ENCODE data around the gene FGF7. TPM values are rescaled to one million over a fixed set of nuclear protein-coding genes. Genes with fewer than 3 reads are reported as not detected.

Gene FGF7
- total RNA-seq, 1 experiment from 2014 or later = not detected

- ATAC-seq = peak; percentile 72; the same call in 1 of the 2 replicates
- Histone ChIP-seq H3K9me2 (replicated peaks; ENCODE audit: low read length) (no peaks in the 10 kb centered on the region), H2AFZ (ENCODE audit: low read length) (no peak overlapping the region), H3K79me2 (ENCODE audit: low read length) (no peaks in the 10 kb centered on the region), H3K36me3 (ENCODE audit: low read depth, low read length) (no peaks in the 10 kb centered on the region), H4K20me1 (ENCODE audit: low read length) (no peaks in the 10 kb centered on the region), H3F3A (ENCODE audit: low read length, unreplicated experiment) (no peaks in the 10 kb centered on the region), H3K4me3 (ENCODE audit: low read length) (no peak overlapping the region), H3K27me3 (ENCODE audit: low read length) (no peaks in the 10 kb centered on the region), H3K9me3 (ENCODE audit: low read length) (no peaks in the 10 kb centered on the region), H3K4me1 (ENCODE audit: insufficient read depth, low read length) (peaks cover 34% of the 10 kb centered on the region), H3K4me2 (ENCODE audit: low read length) (peak overlapping the region; percentile 29; the same call in 1 of the 2 replicates), H3K9ac (ENCODE audit: low read length) (no peak overlapping the region), H3K27ac (ENCODE audit: low read length) (peak overlapping the region; percentile 53)
- no peak for TF ChIP-seq EZH2phosphoT487 (IDR thresholded peaks at IDR 0.05; ENCODE audit: borderline replicate concordance, low read length)
- TF ChIP-seq, protein P1, sequence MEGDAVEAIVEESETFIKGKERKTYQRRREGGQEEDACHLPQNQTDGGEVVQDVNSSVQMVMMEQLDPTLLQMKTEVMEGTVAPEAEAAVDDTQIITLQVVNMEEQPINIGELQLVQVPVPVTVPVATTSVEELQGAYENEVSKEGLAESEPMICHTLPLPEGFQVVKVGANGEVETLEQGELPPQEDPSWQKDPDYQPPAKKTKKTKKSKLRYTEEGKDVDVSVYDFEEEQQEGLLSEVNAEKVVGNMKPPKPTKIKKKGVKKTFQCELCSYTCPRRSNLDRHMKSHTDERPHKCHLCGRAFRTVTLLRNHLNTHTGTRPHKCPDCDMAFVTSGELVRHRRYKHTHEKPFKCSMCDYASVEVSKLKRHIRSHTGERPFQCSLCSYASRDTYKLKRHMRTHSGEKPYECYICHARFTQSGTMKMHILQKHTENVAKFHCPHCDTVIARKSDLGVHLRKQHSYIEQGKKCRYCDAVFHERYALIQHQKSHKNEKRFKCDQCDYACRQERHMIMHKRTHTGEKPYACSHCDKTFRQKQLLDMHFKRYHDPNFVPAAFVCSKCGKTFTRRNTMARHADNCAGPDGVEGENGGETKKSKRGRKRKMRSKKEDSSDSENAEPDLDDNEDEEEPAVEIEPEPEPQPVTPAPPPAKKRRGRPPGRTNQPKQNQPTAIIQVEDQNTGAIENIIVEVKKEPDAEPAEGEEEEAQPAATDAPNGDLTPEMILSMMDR (conservative IDR thresholded peaks at IDR 0.05; ENCODE audit: low read depth, low read length) = no peak
- no peak for TF ChIP-seq EZH2 (IDR thresholded peaks at IDR 0.05; ENCODE audit: low read length, unreplicated experiment)
- CTCF ChIA-PET = interaction anchor here (0.6 kb wide), 1 partner anchor 126 kb away, joined by 3 read pairs; the partner anchor contains the start of gene DTWD1
- DNase-seq = peak; percentile 67
- no TSS peak for BruUV-seq (replicated peaks)
- POLR2A ChIA-PET (ENCODE audit: unreplicated experiment) = no interaction called here
- intact Hi-C loops (cut with micrococcal nuclease) = loop anchor here (2.0 to 10.0 kb wide), 3 partner anchors 126 to 557 kb away; partner anchors contain the start of genes DTWD1 and FAM227B
Measured at GRCh38 chr15:49494842-49495241, 71.8 kb downstream of the FGF7 start.

DNA sequence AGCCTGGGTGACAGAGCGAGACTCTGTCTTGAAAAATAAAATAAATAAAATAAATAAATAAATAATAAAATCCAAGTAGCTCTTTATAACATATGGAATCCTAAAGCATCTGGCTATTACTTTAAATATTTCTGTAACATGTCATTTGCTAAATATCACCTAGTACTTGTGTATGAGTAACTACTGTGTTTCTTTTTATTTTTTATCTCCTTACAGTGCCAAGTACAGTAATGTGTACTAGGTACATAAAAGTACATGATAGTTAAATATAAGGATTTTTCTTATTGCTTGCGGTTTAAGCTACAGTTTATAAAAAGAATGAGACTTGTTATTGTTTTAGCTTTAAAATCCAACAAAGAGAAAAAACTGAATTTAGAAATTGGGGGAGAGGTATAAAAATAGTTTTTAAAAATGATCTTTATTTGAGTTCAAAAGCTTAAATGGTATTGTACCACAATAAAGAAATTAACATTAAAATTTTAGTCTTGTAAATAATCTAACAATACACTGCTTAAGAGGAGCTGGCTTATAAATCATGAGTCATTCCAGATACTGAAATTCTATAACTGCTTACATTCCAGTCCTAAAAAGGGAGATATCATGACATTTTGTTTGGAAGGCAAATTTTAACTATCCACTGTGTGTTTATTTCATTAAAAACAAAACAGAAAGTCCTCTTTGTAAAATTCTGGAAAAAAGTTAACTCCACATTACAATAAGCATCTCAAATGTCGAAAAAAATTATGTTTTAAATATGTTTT lies 73.1 kb downstream of the FGF7 start:
- Histone ChIP-seq H3K4me1 (ENCODE audit: insufficient read depth, low read length) (peaks cover 34% of the 10 kb centered on the region), H3K4me3 (ENCODE audit: low read length) (no peak overlapping the region), H3K9me3 (ENCODE audit: low read length) (no peaks in the 10 kb centered on the region), H3K4me2 (ENCODE audit: low read length) (peak overlapping the region; percentile 40), H2AFZ (ENCODE audit: low read length) (no peak overlapping the region), H3K9ac (ENCODE audit: low read length) (no peak overlapping the region), H4K20me1 (ENCODE audit: low read length) (no peaks in the 10 kb centered on the region), H3K27ac (ENCODE audit: low read length) (peak overlapping the region; percentile 53), H3F3A (ENCODE audit: low read length, unreplicated experiment) (no peaks in the 10 kb centered on the region), H3K36me3 (ENCODE audit: low read depth, low read length) (no peaks in the 10 kb centered on the region), H3K9me2 (replicated peaks; ENCODE audit: low read length) (no peaks in the 10 kb centered on the region), H3K79me2 (ENCODE audit: low read length) (no peaks in the 10 kb centered on the region), H3K27me3 (ENCODE audit: low read length) (no peaks in the 10 kb centered on the region)
- DNase-seq (peak; percentile 60), ATAC-seq (peak; percentile 77)
- BruUV-seq (replicated peaks) = no TSS peak
- POLR2A ChIA-PET (ENCODE audit: unreplicated experiment) = interaction anchor here (0.5 to 0.6 kb wide), 4 partner anchors 73 to 557 kb away, joined by 3 to 5 read pairs (median 3); partner anchors contain the start of gene FGF7
- CTCF ChIA-PET = interaction anchor here (1.2 kb wide), 1 partner anchor 25 kb away, joined by 3 read pairs; no protein-coding TSS in a partner anchor
- TF ChIP-seq, protein P1 (conservative IDR thresholded peaks at IDR 0.05; ENCODE audit: low read depth, low read length) = no peak
- TF ChIP-seq EZH2phosphoT487 (IDR thresholded peaks at IDR 0.05; ENCODE audit: borderline replicate concordance, low read length) (no peak), EZH2 (IDR thresholded peaks at IDR 0.05; ENCODE audit: low read length, unreplicated experiment) (no peak)
- intact Hi-C loops (cut with micrococcal nuclease) = loop anchor here (2.0 to 10.0 kb wide), 3 partner anchors 125 to 556 kb away; partner anchors contain the start of genes DTWD1 and FAM227B

DNA sequence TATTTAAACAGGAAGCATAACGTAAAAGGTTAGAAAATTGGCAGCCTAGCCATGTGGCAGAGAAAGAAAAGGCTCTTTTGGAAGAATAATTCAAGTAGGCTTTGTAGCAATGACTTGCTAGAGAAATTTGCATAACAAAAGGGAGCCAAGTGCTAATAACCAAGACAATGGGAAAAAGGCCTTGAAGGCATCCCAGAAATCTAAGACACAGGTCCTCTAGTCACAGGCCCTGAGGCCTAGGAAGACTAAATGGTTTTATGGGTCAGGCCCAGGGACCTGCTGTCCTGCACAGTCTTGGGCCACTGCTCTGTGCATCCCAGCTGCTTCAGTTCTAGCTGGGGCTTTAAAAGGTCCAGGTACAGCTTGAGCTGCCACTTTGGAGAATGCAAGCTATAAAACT lies 78.5 kb downstream of the FGF7 start:
- intact Hi-C loops (cut with micrococcal nuclease) = no loop called here
- H4K20me1 ChIP-seq (ENCODE audit: low read length) = no peaks in the 10 kb centered on the region
- H3K9me2 ChIP-seq (replicated peaks; ENCODE audit: low read length) = no peaks in the 10 kb centered on the region
- no peak for ATAC-seq
- H3K4me1 ChIP-seq (ENCODE audit: insufficient read depth, low read length) = peaks cover 10% of the 10 kb centered on the region
- no peak overlapping the region for H3K27ac ChIP-seq (ENCODE audit: low read length)
- BruUV-seq (replicated peaks) = no TSS peak
- no peak overlapping the region for H3K4me3 ChIP-seq (ENCODE audit: low read length)
- H3K4me2 ChIP-seq (ENCODE audit: low read length) = no peak overlapping the region
- H3K9me3 ChIP-seq (ENCODE audit: low read length) = no peaks in the 10 kb centered on the region
- no peak overlapping the region for H3K9ac ChIP-seq (ENCODE audit: low read length)
- no peak for TF ChIP-seq EZH2phosphoT487 (IDR thresholded peaks at IDR 0.05; ENCODE audit: borderline replicate concordance, low read length)
- TF ChIP-seq, protein P1 (conservative IDR thresholded peaks at IDR 0.05; ENCODE audit: low read depth, low read length) = no peak
- no peak for DNase-seq
- H3K36me3 ChIP-seq (ENCODE audit: low read depth, low read length) = no peaks in the 10 kb centered on the region
- no peaks in the 10 kb centered on the region for H3F3A ChIP-seq (ENCODE audit: low read length, unreplicated experiment)
- ChIA-PET CTCF (interaction anchor here (0.6 kb wide), 1 partner anchor 175 kb away, joined by 3 read pairs; no protein-coding TSS in a partner anchor), POLR2A (ENCODE audit: unreplicated experiment) (no interaction called here)
- H2AFZ ChIP-seq (ENCODE audit: low read length) = no peak overlapping the region
- no peaks in the 10 kb centered on the region for H3K79me2 ChIP-seq (ENCODE audit: low read length)
- H3K27me3 ChIP-seq (ENCODE audit: low read length) = no peaks in the 10 kb centered on the region
